Activated naive CD8-positive, alpha-beta T cell (primary cell): ENCODE measurements around the gene MYH3.

ENCODE experiments used
- H3K27ac Mint-ChIP-seq: one replicate; pipeline ENCODE4 v1.8.0; 2021; ENCODE audit warnings: mixed read lengths
- H3K27me3 Mint-ChIP-seq: one replicate; pipeline ENCODE4 v1.8.0; 2021; ENCODE audit warnings: mixed read lengths
- H3K36me3 Mint-ChIP-seq: one replicate; pipeline ENCODE4 v1.8.0; 2021; ENCODE audit warnings: mixed read lengths
- H3K4me1 Mint-ChIP-seq: one replicate; pipeline ENCODE4 v1.8.0; 2021; ENCODE audit warnings: low read depth, mixed read lengths
- H3K4me3 Mint-ChIP-seq: one replicate; pipeline ENCODE4 v1.8.0; 2021; ENCODE audit warnings: mild to moderate bottlenecking, mixed read lengths
- H3K9me3 Mint-ChIP-seq: one replicate; pipeline ENCODE4 v1.8.0; 2021; ENCODE audit warnings: low read depth, mixed read lengths

Gene MYH3

GRCh38 chr17:10664571-10664970, 7.5 kb upstream of the MYH3 start:
- Mint-ChIP-seq H3K36me3 (peaks cover 9% of the 10 kb centered on the region), H3K9me3 (no peaks in the 10 kb centered on the region), H3K27ac (no peak overlapping the region), H3K4me1 (no peaks in the 10 kb centered on the region), H3K27me3 (no peaks in the 10 kb centered on the region), H3K4me3 (no peak overlapping the region)

- Mint-ChIP-seq H3K4me3 (no peak overlapping the region), H3K9me3 (no peaks in the 10 kb centered on the region), H3K36me3 (peaks cover 12% of the 10 kb centered on the region), H3K4me1 (no peaks in the 10 kb centered on the region), H3K27me3 (no peaks in the 10 kb centered on the region), H3K27ac (no peak overlapping the region)
Observed at GRCh38 chr17:10663231-10663630, 6.1 kb upstream of the MYH3 start.

GRCh38 chr17:10661437-10661836, 4.3 kb upstream of the MYH3 start:
- no peak overlapping the region for H3K4me3 Mint-ChIP-seq
- no peaks in the 10 kb centered on the region for H3K27me3 Mint-ChIP-seq
- H3K27ac Mint-ChIP-seq = no peak overlapping the region
- H3K36me3 Mint-ChIP-seq = peaks cover 12% of the 10 kb centered on the region
- no peaks in the 10 kb centered on the region for H3K9me3 Mint-ChIP-seq
- H3K4me1 Mint-ChIP-seq = no peaks in the 10 kb centered on the region

GRCh38 chr17:10657879-10658278, 770 bp upstream of the MYH3 start:
- no peak overlapping the region for H3K4me3 Mint-ChIP-seq

GRCh38 chr17:10653987-10654386, 3.1 kb downstream of the MYH3 start:
- Mint-ChIP-seq H3K27me3 (no peaks in the 10 kb centered on the region), H3K36me3 (peaks cover 7% of the 10 kb centered on the region), H3K4me3 (no peak overlapping the region), H3K4me1 (peaks cover 14% of the 10 kb centered on the region), H3K9me3 (no peaks in the 10 kb centered on the region), H3K27ac (no peak overlapping the region)

More at GRCh38 chr17:10657879-10658278, 770 bp upstream of the MYH3 start:
- Mint-ChIP-seq H3K36me3 (peaks cover 3% of the 10 kb centered on the region), H3K27me3 (no peaks in the 10 kb centered on the region), H3K27ac (no peak overlapping the region), H3K9me3 (no peaks in the 10 kb centered on the region), H3K4me1 (peaks cover 12% of the 10 kb centered on the region)

- H3K4me1 Mint-ChIP-seq = peaks cover 14% of the 10 kb centered on the region
- H3K27me3 Mint-ChIP-seq = no peaks in the 10 kb centered on the region
- H3K36me3 Mint-ChIP-seq = peaks cover 7% of the 10 kb centered on the region
- peak overlapping the region; percentile 56 for H3K4me3 Mint-ChIP-seq
- H3K9me3 Mint-ChIP-seq = no peaks in the 10 kb centered on the region
- peak overlapping the region; percentile 16 for H3K27ac Mint-ChIP-seq
Observed at GRCh38 chr17:10652984-10653659, 4.0 kb downstream of the MYH3 start.

GRCh38 chr17:10651927-10652326, 5.2 kb downstream of the MYH3 start:
- Mint-ChIP-seq H3K9me3 (no peaks in the 10 kb centered on the region), H3K27ac (no peak overlapping the region), H3K36me3 (peaks cover 7% of the 10 kb centered on the region), H3K27me3 (no peaks in the 10 kb centered on the region), H3K4me1 (peaks cover 14% of the 10 kb centered on the region), H3K4me3 (no peak overlapping the region)

GRCh38 chr17:10649602-10650001, 7.5 kb downstream of the MYH3 start:
- peaks cover 10% of the 10 kb centered on the region for H3K36me3 Mint-ChIP-seq
- H3K4me3 Mint-ChIP-seq = no peak overlapping the region
- no peak overlapping the region for H3K27ac Mint-ChIP-seq
- no peaks in the 10 kb centered on the region for H3K27me3 Mint-ChIP-seq
- H3K4me1 Mint-ChIP-seq = peaks cover 14% of the 10 kb centered on the region
- no peaks in the 10 kb centered on the region for H3K9me3 Mint-ChIP-seq

- Mint-ChIP-seq H3K27ac (no peak overlapping the region), H3K4me1 (peaks cover 11% of the 10 kb centered on the region), H3K27me3 (no peaks in the 10 kb centered on the region), H3K4me3 (no peak overlapping the region), H3K36me3 (peaks cover 12% of the 10 kb centered on the region), H3K9me3 (no peaks in the 10 kb centered on the region)
Observed at GRCh38 chr17:10648956-10649355, 8.2 kb downstream of the MYH3 start.

- H3K27ac Mint-ChIP-seq = no peak overlapping the region
- H3K27me3 Mint-ChIP-seq = no peaks in the 10 kb centered on the region
Observed at GRCh38 chr17:10648381-10648780, 8.7 kb downstream of the MYH3 start.

GRCh38 chr17:10646392-10646990, 10.6 kb downstream of the MYH3 start:
- no peaks in the 10 kb centered on the region for H3K9me3 Mint-ChIP-seq
- no peaks in the 10 kb centered on the region for H3K4me1 Mint-ChIP-seq
- no peaks in the 10 kb centered on the region for H3K27me3 Mint-ChIP-seq
- H3K27ac Mint-ChIP-seq = no peak overlapping the region
- H3K36me3 Mint-ChIP-seq = peaks cover 11% of the 10 kb centered on the region
- H3K4me3 Mint-ChIP-seq = no peak overlapping the region

More at GRCh38 chr17:10648381-10648780, 8.7 kb downstream of the MYH3 start:
- H3K4me3 Mint-ChIP-seq = no peak overlapping the region
- peaks cover 13% of the 10 kb centered on the region for H3K36me3 Mint-ChIP-seq
- H3K4me1 Mint-ChIP-seq = peaks cover 6% of the 10 kb centered on the region
- H3K9me3 Mint-ChIP-seq = no peaks in the 10 kb centered on the region

GRCh38 chr17:10640475-10640874, 16.6 kb downstream of the MYH3 start:
- no peak overlapping the region for H3K27ac Mint-ChIP-seq
- peaks cover 19% of the 10 kb centered on the region for H3K36me3 Mint-ChIP-seq
- H3K4me1 Mint-ChIP-seq = no peaks in the 10 kb centered on the region
- H3K9me3 Mint-ChIP-seq = no peaks in the 10 kb centered on the region
- H3K27me3 Mint-ChIP-seq = no peaks in the 10 kb centered on the region
- H3K4me3 Mint-ChIP-seq = no peak overlapping the region

GRCh38 chr17:10638151-10638550, 19.0 kb downstream of the MYH3 start:
- Mint-ChIP-seq H3K4me1 (no peaks in the 10 kb centered on the region), H3K9me3 (no peaks in the 10 kb centered on the region), H3K27me3 (no peaks in the 10 kb centered on the region), H3K36me3 (peaks cover 17% of the 10 kb centered on the region), H3K4me3 (no peak overlapping the region), H3K27ac (no peak overlapping the region)

- peaks cover 17% of the 10 kb centered on the region for H3K36me3 Mint-ChIP-seq
- peaks cover 2% of the 10 kb centered on the region for H3K4me1 Mint-ChIP-seq
- H3K4me3 Mint-ChIP-seq = no peak overlapping the region
- no peaks in the 10 kb centered on the region for H3K27me3 Mint-ChIP-seq
- no peaks in the 10 kb centered on the region for H3K9me3 Mint-ChIP-seq
- no peak overlapping the region for H3K27ac Mint-ChIP-seq
Observed at GRCh38 chr17:10635290-10635689, 21.8 kb downstream of the MYH3 start.

- Mint-ChIP-seq H3K27ac (no peak overlapping the region), H3K27me3 (no peaks in the 10 kb centered on the region), H3K4me3 (no peak overlapping the region), H3K9me3 (no peaks in the 10 kb centered on the region), H3K36me3 (peaks cover 16% of the 10 kb centered on the region), H3K4me1 (peaks cover 2% of the 10 kb centered on the region)
Observed at GRCh38 chr17:10633738-10634379, 23.2 kb downstream of the MYH3 start.
